ENCODE data around the gene CCDC187.

Gene CCDC187

DNA sequence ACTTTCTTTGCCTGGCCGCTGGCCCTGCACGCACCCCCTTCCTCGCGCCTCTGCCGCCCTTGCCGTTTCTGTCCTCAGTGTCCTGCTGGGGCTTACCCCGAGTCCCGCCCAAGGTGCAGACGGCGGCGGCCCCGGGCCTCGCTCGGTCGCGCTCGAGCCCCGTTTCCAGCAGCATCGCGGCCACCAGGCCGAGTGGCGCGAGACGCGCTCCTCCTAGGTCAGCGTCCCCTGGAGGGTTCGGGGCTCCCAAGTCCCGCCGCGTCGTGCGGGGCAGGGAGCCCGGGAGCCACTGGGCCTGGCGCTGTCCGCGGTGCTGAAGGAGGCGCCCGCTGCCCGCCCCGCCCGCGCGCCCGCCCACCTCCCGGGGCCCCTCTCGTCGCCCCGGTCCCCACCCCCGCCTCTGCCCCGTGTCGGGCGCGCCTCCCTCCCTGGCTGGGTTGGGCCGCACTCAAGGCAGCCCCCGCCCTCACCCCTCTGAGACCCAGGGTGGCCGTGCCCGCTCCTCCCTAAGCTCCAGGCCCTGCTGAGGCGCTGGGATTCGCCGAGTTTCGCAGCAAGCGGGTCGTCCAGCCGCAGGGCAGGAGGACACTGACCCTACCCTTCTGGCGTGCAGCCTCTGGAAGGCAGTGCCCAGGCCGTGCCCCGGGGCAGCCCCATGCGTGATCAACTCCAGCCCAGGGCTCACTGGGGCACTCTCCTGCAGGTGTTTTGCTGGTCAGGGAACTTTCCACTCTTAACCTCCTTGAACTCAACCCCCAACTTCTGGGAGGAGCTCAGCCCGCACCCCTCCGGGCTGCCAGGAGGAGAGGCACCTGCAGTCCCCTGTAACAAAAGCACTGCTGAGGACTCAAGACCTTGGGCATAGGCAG is 98.8 kb downstream of the CCDC187 start, which contains the start of gene LHX3:
TSS of gene LHX3 (minus strand) at position 291 of the 869 bp plus-strand sequence. CDS start at position 175, 116 bp downstream.
- DNase-seq (ENCODE audit: low spot score), result no peak

DNA sequence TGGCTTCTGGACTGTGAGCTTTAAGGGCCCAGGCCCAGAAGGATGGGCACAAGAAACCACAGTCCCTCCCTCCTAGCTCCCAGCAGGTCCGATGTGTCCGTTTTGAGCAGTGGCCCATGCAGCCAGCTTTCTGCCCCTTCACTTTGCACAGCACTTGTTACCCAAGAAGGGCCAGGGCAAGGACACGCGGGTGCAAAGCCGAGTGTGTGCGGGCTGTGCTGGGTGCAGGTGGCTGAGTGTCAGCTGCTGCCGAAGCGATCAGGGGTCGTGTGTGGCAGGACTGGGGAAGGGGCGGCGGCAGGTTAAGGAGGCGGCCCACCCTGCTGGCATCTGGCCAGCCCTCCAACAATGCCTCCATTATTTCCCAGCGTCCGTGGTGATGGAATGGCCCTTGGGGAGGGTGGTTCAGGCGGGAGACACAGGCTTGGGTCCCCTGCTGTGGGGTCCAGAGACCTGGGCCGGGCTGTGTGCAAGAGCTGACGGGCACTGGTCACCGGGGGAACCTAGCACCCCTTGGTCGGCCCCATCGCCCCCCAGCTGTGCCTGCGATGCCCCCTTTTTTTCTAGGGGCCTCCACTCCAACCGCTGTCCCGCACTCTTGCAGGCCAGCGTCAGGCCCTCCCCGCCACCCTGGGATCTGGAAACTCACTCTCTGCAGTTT is 99.6 kb downstream of the CCDC187 start:
- no peak for DNase-seq (ENCODE audit: low spot score)

DNA sequence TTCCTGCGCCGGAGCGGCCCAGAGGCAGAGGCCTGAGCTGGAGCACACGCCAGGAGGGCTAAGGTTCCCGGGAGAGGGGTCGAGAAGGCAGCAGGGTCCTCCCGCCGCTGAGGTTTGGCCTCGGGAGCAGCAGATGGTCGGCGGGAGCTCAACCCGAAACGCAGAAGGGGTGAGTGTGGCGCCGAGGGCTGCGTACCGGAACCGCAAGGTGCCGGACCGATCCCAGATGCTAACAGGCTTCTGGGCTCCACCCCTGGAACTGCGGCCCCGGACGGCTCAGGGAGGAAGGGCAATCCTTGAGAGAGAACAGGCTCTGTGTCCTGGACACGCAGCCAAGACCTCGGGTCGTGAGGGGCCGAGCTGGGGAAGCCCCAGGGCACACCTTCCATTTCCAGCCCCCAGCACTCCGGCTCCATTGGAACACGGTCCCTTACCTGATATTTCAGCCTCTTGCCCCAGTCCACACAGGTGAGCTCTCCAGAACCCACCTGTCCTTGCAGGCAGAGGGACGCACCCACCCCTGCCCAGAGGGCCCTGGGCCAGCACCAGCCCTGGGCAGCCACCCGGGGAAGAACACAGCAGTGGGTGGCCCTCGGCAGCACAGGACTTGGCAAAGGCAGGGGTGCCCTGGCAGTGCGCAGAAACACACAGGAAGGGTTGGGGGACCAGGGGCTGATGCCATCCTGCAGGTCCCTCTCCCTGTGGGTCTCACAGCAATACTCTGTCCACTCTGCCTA is 100.3 kb downstream of the CCDC187 start:
- DNase-seq (ENCODE audit: low spot score), result no peak

DNA sequence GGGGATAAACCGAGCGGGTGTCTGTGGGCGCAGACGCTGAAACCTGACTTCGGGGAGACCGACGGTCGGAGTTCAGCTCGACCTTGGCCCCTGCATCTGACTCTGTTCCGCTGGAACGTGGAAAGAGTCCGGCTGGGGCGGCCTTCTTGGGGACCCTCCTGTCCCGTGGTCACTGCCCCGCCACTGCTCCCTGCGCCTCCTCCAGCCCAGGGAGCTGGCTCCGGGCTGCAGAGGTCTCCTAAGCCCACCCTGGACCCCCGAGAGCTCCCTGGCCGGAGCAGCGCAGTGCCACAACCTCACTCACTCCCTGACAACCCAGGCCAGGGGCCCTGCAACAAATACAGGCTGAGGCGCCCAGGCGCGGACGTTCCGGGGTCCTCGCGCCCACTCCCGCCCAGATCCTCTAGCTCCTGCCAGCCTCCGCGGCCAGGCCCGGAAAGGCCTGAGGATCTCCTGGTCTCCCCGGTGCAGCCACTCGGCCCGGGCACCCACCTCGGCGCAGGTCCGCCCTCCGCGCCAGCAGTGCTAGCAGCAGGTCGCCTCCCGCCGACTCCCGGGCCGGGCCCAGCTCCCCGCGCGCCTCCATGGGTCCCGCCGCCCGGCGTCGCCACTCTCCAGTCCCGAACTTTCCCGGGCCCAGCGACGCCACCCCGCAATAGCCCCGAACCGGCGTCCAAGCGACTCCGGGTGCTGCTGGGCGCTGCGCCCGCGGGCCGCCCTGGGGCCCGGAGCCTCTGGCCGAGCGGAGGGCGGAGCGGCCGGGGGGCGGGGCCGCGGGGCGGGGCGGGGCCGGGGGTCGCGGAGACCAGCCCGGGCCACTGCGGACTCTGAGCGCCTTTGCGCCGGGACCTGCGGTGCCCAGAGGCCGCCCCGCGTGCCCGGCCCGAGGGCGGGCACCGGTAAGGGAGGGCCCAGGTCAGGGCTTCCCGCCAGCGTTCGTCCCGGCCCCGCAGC is 101.2 kb downstream of the CCDC187 start:
- no peak for DNase-seq (ENCODE audit: low spot score)

DNA sequence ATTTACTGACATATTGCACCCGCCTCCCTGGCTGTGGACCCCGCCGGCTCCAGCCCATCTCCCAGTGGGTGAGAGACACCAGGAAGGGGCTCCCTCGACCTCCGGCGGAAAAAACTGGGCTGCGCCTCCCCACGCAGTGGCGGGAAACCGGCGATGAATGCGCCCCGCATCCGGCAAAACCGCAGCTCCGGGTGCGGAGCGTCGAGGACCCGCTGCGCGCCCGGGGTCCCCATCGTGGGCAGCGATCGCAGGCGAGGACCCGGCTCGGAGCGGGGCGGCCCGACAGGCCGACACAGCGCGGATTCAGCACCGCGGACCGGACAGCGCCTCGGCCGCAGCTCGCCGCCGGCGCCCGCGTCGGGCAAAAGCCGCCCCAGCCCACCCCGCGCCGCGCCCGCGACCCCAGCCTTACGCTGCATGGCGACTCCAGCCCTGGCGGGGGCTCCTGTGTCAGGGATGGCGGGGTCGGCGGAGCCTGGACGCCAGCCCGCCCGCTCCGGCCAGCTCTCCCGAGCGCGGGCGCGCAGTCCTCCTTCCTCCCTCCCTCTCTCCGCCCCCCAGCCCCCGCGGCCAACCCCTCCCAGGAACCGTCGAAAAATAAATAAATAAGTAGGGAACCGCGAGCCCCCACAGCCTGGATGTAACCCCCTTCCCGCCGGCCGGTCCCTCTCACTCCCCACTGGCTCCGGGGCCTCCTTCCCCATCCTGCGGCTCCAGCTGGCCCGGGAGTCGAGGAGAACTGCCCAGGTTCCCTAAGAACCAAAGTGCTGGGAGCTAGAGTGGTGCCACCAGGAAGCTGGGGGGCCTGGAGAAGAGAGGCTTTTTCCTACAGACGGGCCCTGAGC is 102.1 kb downstream of the CCDC187 start:
- DNase-seq (ENCODE audit: low spot score), result no peak

DNA sequence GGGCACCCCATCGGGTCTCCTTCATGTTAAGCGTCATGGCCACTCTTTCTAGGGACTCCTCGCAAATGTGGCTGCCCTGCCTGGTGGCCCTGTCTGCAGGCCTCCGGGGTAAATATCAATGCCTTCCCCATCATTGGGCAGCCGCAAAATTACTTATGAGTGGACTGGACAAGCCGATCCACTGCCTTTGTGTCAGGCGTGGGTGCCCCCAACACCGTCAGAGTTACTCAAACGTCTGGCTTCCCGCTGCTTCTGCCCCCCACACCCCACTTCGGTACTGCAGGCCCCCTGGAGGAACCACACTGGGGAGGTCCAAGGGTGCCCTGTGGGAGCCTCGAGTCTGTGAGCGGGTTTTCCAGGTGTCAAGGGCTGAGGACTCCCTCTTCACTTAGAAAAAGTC is 102.7 kb downstream of the CCDC187 start:
- DNase-seq (ENCODE audit: low spot score), result no peak

DNA sequence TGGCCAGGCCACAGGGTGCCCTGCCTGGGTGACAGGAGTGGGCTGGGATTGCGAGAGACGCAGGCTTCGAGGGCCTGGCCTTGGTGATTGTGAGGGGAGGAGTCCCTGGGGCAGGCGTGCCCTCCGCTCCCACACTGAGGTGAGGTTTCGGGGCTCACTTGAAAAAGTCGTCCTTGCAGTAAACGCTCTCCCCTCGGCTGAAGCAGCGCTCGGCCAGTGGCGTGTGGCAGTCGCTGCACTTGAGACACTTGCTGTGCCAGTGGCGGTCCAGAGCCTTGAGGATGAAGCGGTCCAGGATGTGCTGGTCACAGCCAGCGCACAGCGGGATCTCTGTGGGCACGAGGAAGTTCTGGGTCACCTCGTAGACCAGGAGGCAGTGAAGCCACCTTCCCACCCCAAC is 103.5 kb downstream of the CCDC187 start:
- no peak for DNase-seq (ENCODE audit: low spot score)
